RPMI7951 (cell line): ENCODE data around the gene OPRD1. TPM values are rescaled to one million over a fixed set of nuclear protein-coding genes. Genes with fewer than 3 reads are reported as not detected.

Experiments
- DNase-seq: peaks from one replicate; pipeline ENCODE4 v3.0.0-alpha.2; 2012; ENCODE audit warnings: low read depth
- total RNA-seq: library from RNA; depleted of rRNA; stranded (reverse); fragments of >200 nt; shearing (Covaris generic); gene quantifications from 2 replicates; pipeline ENCODE4 v1.2.3, GENCODE V29; 2014; rRNA removed

The OPRD1 gene
- total RNA-seq, 1 experiment from 2014 or later = 0.96 TPM

DNA sequence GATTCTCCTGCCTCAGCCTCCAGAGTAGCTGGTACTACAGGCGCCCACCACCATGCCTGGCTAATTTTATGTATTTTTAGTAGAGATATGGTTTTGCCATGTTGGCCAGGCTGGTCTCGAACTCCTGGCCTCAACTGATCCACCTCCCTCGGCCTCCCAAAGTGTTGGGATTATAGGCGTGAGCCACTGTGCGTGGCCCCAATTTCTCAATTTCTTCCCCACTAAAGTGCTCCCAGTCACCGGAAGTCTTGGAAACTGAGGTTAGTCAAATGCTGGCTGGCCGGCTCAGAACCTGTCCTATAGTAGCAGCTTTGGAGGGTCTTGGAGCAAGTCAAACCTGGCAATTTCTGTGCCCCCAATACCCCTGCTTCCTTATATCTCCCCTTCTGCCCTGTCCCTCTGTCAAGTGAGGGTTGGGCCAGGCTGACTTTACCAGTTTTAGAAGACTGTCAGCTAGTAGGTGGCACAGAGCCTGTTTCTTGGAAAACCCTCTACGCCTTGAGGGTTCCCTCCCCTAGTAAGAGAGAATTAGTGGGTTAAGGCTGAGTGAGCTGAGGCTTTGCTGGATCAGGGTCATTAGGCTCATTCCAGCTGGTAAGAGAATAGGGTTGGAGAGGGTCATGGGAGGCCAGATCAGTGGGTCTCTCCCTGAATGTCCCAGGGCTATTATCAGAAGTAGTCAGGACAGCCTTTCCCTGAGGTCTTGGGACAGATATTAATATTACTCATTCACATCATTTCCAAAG, 94.1 kb downstream of the OPRD1 start:
- no peak for DNase-seq

GRCh38 chr1:28909198-28909597, 97.2 kb downstream of the OPRD1 start:
- no peak for DNase-seq

- no peak for DNase-seq
Observed at GRCh38 chr1:28910379-28911115, 98.6 kb downstream of the OPRD1 start.

GRCh38 chr1:28913786-28914227, 101.8 kb downstream of the OPRD1 start:
- DNase-seq = no peak

- DNase-seq = peak; percentile 86
Observed at GRCh38 chr1:28914228-28915030, 102.5 kb downstream of the OPRD1 start, which contains the start of gene EPB41. Gene EPB41, plus strand, starts transcription at chr1:28914569. Its CDS starts 72,869 bp downstream, at chr1:28987438.

DNA sequence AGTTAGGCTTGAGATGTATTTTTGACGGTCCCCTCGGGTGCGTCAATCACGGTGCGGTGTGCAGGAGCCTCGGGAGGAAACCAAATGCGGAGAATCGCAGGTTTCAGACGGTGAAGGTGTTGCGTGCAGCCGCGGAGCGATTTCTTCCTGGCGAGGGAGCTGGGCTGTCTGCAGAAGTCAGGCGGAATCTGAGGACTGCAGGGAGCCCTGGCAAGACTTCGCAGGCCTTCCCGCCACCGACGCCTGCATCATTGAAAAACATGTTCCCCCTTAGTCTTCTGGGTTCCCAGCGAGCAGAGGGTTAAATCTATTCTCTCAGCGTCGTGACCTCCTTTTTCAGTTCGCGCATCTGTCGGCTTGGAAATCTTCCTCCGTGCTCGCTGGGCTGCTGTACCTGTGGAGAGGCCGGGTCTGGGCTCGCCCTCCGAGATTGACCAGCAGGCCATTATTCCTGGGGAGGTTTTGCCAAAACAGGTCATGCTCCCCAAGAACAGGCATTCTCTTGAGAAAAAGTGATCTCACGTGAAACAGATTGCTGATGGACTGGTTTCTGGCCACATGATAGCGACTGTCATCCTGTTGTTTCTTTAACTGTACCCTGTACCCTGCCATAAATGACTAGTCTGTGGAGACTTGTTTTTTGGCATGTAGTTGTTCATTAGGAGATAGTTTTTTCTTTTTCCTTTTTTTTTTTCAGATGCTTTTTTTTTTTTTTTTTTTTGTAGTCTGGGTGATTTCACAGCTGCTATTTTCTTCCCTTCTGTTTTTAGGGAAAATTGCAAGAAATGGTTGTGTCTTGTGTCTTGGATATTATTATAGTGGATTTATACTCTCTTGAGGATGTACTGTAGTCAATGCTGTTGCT, 103.3 kb downstream of the OPRD1 start:
- peak; percentile 39 for DNase-seq

DNA sequence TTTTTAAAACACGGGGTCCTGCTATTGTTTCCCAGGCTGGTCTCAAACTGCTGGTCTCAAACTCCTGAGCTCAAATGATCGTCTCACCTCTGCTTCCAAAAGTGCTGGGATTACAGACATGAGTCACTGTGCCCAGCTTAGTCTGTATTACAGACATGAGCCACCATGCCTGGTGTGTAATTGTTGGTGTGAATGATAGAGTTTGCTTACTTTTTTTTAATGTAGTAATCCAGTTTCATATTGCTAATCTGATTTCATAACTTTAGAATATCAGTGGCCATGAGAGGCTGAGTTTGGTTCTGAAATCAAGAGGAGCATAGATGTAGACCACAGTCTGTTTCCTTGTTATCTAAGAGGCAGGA, 105.8 kb downstream of the OPRD1 start:
- DNase-seq = no peak

Other genes with a start within 250 kb of the OPRD1 start
- gene RAB42, start 219.9 kb upstream of the OPRD1 start, total RNA-seq = 0.96 and 1.9 TPM in 2 replicates
- gene TAF12, start 169.1 kb upstream of the OPRD1 start, total RNA-seq = 47.9 and 58.5 TPM in 2 replicates
- gene RNU11, start 163.6 kb upstream of the OPRD1 start, total RNA-seq = not detected in 2 replicates
- 4.9 and 8.2 TPM in 2 replicates for gene GMEB1, start 143.4 kb upstream of the OPRD1 start, total RNA-seq
- 46.0 and 50.2 TPM in 2 replicates for gene YTHDF2, start 75.2 kb upstream of the OPRD1 start, total RNA-seq
- gene EPB41, start 102.4 kb downstream of the OPRD1 start, total RNA-seq = 12.1 and 12.8 TPM in 2 replicates